GM18505 (cell line): ENCODE results near the gene KLHL13.
"Not testable (repeated sequence)": the region's sequence is repeated elsewhere in the genome, so short reads cannot be mapped to it uniquely, and the experiment has no call there.

Source experiments
- ATAC-seq: cut with Tn5 transposase; IDR thresholded peaks from one replicate; pipeline ENCODE4 v1.9.1; 2021; ENCODE audit not compliant: unreplicated experiment
- POLR2A ChIP-seq: IDR thresholded peaks from 4 replicates; pipeline ENCODE4 v1.6.1; 2011; ENCODE audit warnings: borderline replicate concordance; ENCODE audit not compliant: insufficient read depth, insufficient read length; ENCODE audit errors: extremely low read depth

KLHL13 gene

DNA sequence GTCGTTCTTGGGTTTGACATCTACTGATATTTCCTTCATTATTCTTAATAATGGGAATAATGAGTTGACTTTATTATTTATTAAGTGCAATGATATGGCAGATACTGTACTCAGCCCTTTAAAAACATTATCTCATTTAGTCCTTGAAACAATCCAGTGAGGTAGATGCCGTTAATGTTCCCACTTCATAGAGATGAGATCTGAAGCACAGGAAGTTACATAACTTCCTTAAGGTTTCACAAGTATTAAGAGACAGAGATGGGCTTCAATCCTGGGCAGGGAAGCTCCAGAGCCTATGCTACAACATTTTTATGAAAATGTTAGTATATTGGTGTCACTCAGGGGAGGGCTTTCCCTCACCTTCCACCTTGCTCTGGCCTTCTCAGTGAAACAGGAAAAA lies 9.7 kb upstream of the KLHL13 start:
- ATAC-seq, result no peak

GRCh38 chrX:118124243-118124642 lies 7.6 kb upstream of the KLHL13 start:
- not testable (repeated sequence) for ATAC-seq

More for the DNA sequence above, 9.7 kb upstream of the KLHL13 start:
- no peak for TF ChIP-seq POLR2A

GRCh38 chrX:118117741-118118140 lies 1.1 kb upstream of the KLHL13 start:
- no peak for ATAC-seq
- TF ChIP-seq POLR2A, result no peak

DNA sequence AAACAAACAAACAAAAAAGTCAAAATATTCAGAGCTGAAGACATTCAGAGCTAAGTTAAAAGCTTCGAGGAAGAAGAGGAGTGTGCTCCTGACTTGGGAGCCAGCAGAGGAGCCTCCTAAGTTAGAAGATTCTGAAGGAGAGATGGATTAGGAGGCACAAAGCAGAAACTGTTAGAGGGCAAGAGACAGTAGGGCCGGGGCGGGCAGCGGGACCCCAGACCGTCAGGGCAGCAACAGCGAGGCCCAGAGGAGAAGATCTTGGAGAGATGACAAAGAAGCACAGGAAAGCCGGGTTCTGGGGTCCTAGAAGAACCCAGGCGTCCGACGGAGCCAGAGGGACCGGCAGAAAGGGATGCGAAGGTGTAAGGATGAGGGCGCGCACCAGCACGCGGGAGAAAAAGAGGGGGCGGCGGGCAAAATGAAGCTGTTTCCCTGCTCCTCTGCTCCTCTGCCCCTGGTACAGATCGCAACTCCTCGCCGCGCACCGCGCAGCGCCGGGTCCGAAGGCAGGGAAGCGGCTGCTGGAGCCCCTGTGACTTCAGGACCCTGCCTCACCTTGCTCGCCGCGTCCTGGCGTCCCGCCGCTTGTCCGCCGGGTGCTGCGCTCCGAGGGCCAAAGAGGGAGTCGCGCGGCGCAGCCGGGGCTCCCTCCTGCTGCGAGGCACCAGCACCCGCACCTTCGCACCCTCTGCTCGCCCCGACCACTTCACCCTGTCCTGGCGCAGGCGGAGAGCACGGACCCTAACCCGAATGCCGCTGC lies 477 bp downstream of the KLHL13 start:
- ATAC-seq, result peak; percentile 38
- no peak for TF ChIP-seq POLR2A

GRCh38 chrX:118114971-118115370 lies 1.6 kb downstream of the KLHL13 start:
- no peak for TF ChIP-seq POLR2A
- ATAC-seq, result no peak

DNA sequence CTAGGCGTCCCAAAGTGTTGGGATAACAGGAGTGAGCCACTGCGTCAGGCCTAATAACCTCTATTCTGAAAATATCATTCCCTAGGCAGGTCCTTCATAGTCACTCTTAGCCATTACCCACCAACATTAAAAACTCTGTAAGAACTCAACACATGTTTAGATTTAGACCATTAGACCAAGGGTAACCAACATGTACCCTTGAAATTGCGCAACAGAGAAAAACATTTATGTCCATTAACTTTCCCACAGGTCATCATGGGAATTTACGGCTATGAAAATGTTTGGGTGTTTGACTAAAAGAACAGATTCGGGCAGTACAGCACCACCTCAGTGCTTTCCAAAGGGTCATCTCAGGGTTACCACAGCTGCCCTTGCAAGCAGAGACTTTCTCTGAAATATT lies 7.5 kb downstream of the KLHL13 start:
- no peak for ATAC-seq
- TF ChIP-seq POLR2A, result no peak

DNA sequence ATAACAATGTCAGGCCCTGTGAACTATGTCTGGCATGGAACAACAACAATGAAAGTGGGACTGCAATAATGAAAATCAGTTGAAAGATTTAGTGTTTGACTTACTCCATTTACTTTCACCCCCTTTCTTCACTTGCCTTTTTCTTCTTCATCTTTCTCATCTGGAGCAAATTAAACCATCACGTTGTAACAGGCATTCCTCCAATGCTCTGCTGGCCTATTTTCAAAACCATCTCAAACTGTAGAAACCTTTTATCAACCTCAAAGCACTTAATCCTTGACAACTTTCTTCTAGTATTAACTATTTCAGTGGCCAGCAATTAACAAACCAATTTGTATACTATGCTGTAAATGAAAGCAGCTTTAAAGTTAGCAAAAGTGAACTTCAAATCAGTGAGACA lies 8.3 kb downstream of the KLHL13 start:
- no peak for ATAC-seq
- TF ChIP-seq POLR2A, result no peak

DNA sequence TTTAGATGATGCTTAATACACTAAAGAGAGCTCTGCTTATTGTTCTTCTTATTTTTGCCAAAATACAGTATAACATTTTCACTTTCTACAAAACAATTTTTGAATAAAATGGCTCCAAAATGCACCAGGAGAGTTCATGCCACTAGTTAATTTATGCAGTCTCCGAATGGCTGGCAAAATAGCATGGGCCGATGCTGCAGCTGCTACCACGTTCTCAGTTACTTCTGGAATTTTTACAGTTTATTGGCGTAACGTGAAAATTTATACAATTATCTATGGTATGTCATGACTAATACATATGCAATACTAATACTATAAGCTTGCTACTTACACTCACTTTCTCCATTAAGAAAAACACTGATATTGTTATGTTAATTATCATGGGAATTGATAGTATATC lies 16.5 kb downstream of the KLHL13 start:
- no peak for TF ChIP-seq POLR2A
- ATAC-seq, result no peak

DNA sequence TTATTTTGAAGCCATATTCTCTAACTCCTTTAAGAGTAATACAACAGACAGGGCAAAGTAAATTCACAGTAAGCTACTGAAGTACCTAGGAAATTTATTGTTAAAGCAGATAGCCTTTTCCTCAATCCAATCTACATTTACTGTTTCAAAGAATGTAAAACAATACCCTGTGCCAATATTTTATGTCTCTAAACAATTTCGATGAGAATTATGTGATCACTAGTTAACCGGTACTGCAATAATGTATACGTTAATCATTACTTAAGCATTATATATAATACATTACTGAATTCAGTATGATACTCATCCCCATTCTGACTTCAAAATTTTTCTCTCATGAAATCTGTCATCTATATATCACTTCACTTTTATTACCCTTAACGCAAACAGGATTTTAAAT lies 28.5 kb downstream of the KLHL13 start:
- no peak for TF ChIP-seq POLR2A
- ATAC-seq, result no peak

DNA sequence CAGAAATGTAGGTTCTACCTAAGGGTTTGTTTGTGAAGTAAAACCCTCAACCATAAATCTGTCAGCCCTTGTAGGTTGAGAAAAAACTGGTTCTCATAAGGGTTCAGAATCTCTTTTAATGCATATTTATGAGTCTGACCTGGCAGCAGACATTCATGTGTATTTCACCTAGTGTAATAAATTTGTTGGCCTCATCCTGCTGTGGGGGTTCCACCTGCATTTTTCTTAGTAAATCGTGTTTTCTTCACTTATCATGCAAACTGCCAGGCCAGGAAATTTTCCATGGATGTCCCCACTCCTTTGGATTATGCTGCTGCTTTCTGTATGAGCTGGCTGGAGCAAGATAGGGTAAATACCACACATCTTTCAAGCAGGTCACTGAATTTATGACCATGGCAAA lies 42.4 kb downstream of the KLHL13 start:
- no peak for TF ChIP-seq POLR2A
- ATAC-seq, result no peak

DNA sequence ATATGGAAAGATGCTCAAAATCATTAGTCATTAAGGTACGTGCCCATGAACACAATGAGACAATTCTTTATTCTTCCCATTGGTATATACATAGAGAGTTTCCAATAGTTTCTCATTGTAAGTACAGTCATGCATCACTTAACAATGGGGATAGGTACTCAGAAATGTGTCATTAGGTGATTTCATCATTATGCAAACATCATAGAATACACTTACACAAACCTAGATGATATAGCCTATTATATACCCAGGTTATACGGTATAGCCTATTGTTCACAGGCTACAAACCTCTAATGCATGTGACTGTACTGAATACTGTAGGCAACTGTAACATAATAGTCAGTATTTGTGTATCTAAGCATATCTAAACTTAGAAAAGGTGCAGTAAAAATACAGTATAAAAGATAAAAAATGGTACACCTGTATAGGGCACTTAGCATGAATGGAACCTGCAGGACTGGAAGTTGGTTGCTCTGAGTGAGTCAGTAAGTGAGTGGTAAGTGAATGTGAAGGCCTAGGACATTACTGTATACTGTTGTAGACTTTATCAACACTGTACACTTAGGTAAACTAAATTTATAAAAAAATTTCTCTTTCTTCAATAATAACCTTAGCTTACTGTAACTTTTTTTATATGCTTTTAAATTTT lies 49.6 kb downstream of the KLHL13 start:
- no peak for ATAC-seq
- no peak for TF ChIP-seq POLR2A

GRCh38 chrX:118062817-118063615 lies 53.6 kb downstream of the KLHL13 start:
- no peak for TF ChIP-seq POLR2A
- ATAC-seq, result peak; percentile 79

- peak; percentile 47 for ATAC-seq
- no peak for TF ChIP-seq POLR2A
Measured at GRCh38 chrX:118062048-118062789, 54.4 kb downstream of the KLHL13 start.
